Loucy (cell line): ENCODE measurements around the gene SMPD4.
"Not testable (repeated sequence)": the region's sequence is repeated elsewhere in the genome, so short reads cannot be mapped to it uniquely, and the experiment has no call there.

Source experiments
- EZH2phosphoT487 ChIP-seq: fragments of 200-600 bp; IDR thresholded peaks from 2 replicates; pipeline ENCODE4 v1.6.1; 2018; ENCODE audit warnings: antibody characterized with exemption, mild to moderate bottlenecking, moderate library complexity, borderline replicate concordance
- TF ChIP-seq, protein P1 (sequence below): fragments of 200-600 bp; sonication (generic); conservative IDR thresholded peaks from 2 replicates; pipeline ENCODE4 v1.5.1; 2014; ENCODE audit warnings: mild to moderate bottlenecking, antibody characterized with exemption, low read length

- TF ChIP-seq EZH2phosphoT487 = not testable (repeated sequence)
- TF ChIP-seq, protein P1, sequence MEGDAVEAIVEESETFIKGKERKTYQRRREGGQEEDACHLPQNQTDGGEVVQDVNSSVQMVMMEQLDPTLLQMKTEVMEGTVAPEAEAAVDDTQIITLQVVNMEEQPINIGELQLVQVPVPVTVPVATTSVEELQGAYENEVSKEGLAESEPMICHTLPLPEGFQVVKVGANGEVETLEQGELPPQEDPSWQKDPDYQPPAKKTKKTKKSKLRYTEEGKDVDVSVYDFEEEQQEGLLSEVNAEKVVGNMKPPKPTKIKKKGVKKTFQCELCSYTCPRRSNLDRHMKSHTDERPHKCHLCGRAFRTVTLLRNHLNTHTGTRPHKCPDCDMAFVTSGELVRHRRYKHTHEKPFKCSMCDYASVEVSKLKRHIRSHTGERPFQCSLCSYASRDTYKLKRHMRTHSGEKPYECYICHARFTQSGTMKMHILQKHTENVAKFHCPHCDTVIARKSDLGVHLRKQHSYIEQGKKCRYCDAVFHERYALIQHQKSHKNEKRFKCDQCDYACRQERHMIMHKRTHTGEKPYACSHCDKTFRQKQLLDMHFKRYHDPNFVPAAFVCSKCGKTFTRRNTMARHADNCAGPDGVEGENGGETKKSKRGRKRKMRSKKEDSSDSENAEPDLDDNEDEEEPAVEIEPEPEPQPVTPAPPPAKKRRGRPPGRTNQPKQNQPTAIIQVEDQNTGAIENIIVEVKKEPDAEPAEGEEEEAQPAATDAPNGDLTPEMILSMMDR = not testable (repeated sequence)
Observed at GRCh38 chr2:130154423-130154770, 27.0 kb downstream of the SMPD4 start.
